WERI-Rb-1 (cell line): ENCODE results near the gene ZBTB3.

Experiments
- DNase-seq: peaks from one replicate; pipeline ENCODE4 v3.0.0-alpha.2; 2020
- H3K27ac ChIP-seq: fragments of 250-450 bp; sonication (Bioruptor Pico); 2 replicates; pipeline ENCODE4 v1.5.1; 2020; ENCODE audit warnings: mild to moderate bottlenecking, moderate library complexity
- H3K27me3 ChIP-seq: fragments of 250-450 bp; sonication (Bioruptor Pico); 2 replicates; pipeline ENCODE4 v1.5.1; 2021; ENCODE audit warnings: mild to moderate bottlenecking, low read depth, moderate library complexity; ENCODE audit not compliant: insufficient read depth, severe bottlenecking
- H3K36me3 ChIP-seq: fragments of 250-450 bp; sonication (Bioruptor Pico); 2 replicates; pipeline ENCODE4 v1.5.1; 2020; ENCODE audit warnings: mild to moderate bottlenecking, moderate library complexity
- H3K4me3 ChIP-seq: 2 replicates; pipeline ENCODE4 v1.5.1; 2011; ENCODE audit warnings: low read depth, mild to moderate bottlenecking, control low read depth, low read length
- H3K9me3 ChIP-seq: fragments of 250-450 bp; sonication (Bioruptor Pico); 2 replicates; pipeline ENCODE4 v1.5.1; 2021; ENCODE audit warnings: mild to moderate bottlenecking, moderate library complexity; ENCODE audit not compliant: severe bottlenecking
- CTCF ChIP-seq: IDR thresholded peaks from 2 replicates; pipeline ENCODE4 v1.5.1; 2011; ENCODE audit warnings: low read depth, mild to moderate bottlenecking, control low read depth, inconsistent platforms, low read length

ZBTB3 gene

GRCh38 chr11:62782753-62783152, 28.8 kb upstream of the ZBTB3 start:
- H3K4me3 ChIP-seq, result no peak overlapping the region
- DNase-seq, result no peak
- no peaks in the 10 kb centered on the region for H3K9me3 ChIP-seq
- H3K27ac ChIP-seq, result no peak overlapping the region
- no peak for TF ChIP-seq CTCF
- peaks cover 52% of the 10 kb centered on the region for H3K36me3 ChIP-seq
- no peaks in the 10 kb centered on the region for H3K27me3 ChIP-seq

- no peak overlapping the region for H3K27ac ChIP-seq
- H3K4me3 ChIP-seq, result no peak overlapping the region
- H3K27me3 ChIP-seq, result no peaks in the 10 kb centered on the region
- no peak for DNase-seq
- no peaks in the 10 kb centered on the region for H3K9me3 ChIP-seq
- H3K36me3 ChIP-seq, result peaks cover 57% of the 10 kb centered on the region
- TF ChIP-seq CTCF, result no peak
These were observed 24.5 kb upstream of the ZBTB3 start for GRCh38 chr11:62778441-62778840.

DNA sequence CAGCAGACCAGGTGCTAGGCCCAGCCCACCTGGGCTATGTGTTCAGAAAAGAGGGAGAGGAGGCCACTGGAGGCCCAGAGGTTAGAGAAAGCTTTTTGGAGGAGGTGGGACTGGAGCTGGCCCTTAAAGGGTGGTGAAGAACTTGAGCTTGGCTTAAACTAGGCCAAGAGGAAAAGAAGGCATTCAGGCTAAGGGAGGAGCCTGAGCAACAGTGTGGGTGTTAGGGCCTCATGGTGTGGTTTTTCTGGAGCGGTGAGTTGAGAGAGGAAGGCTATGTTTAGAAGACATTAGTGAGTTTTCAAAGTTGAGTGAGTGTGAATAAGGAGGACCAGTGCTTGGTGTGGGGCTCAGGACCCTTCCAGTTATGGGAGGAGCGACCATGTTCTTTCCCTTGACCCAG, 23.4 kb upstream of the ZBTB3 start:
- TF ChIP-seq CTCF, result no peak
- Histone ChIP-seq H3K27me3 (no peaks in the 10 kb centered on the region), H3K27ac (no peak overlapping the region), H3K9me3 (no peaks in the 10 kb centered on the region), H3K36me3 (peaks cover 54% of the 10 kb centered on the region), H3K4me3 (no peak overlapping the region)
- no peak for DNase-seq

- peaks cover 51% of the 10 kb centered on the region for H3K36me3 ChIP-seq
- no peak for DNase-seq
- H3K4me3 ChIP-seq, result no peak overlapping the region
- TF ChIP-seq CTCF, result no peak
- H3K9me3 ChIP-seq, result no peaks in the 10 kb centered on the region
- no peaks in the 10 kb centered on the region for H3K27me3 ChIP-seq
- no peak overlapping the region for H3K27ac ChIP-seq
These were observed 21.7 kb upstream of the ZBTB3 start for GRCh38 chr11:62775646-62776045.

DNA sequence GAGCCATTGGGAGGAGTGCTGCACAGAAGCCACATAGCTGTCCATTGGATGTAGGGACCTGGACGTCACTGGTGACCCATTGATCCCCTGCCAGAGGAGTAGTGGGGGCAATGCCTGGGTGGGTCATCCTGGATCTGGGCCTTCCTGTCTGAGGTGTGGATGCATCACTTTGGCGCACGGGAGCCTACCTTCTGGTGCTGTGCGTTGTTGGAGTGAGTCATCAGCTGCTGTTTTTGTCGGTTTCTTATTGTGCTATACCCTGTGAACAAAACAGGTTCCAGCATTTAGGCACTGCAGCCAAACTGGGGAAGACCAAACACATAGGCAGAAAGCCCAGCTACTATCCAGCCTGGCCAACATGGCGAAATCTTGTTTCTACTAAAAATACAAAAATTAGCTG, 20.4 kb upstream of the ZBTB3 start:
- no peak for DNase-seq
- H3K27me3 ChIP-seq, result no peaks in the 10 kb centered on the region
- H3K36me3 ChIP-seq, result peaks cover 45% of the 10 kb centered on the region
- no peak overlapping the region for H3K27ac ChIP-seq
- TF ChIP-seq CTCF, result no peak
- H3K4me3 ChIP-seq, result no peak overlapping the region
- no peaks in the 10 kb centered on the region for H3K9me3 ChIP-seq

DNA sequence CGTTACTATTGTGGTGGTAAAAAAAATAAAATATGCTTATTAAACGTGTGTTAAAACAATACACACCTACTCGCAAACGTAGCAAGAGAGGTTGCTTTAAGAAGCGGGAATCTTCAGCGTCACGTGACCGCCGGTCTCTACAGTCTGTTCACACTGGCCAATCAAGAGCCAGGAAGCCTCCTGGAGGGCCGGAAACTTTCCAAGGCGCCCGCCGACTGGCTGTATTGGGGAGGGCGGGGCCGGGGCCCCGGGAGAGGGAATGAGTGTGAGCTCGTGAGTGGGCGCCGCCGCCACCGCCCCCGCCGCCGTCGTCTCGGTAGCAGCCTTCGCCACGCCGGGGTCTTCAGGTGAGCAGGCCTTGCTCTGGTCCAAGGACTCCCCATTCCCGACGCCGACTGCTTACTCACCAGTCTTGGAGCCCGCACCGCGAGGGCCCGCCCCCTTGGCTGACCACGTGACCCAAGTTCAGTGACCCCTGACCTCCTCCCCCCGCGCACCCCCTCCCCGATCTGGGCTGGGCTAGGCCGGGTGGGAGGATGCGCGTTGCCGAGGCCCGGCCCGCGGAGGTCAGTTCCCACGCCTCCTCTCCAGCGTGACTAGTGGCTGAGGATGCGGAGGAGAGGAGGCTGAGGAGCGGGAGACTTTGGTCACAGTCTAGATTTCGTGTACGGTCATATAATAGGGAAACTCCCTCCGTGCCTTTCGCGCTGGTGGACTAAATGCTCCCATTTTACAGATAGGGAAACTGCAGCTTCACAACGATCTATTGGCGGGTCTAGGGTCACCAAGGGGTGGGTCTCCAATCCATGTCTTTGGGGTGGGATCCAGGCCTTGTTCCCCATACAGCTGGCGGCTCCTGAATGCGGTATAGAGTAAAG, 17.4 kb upstream of the ZBTB3 start, which contains the start of gene TAF6L:
TAF6L (plus strand) TSS at position 253 of the 878 bp plus-strand sequence. CDS start 4,388 bp downstream, outside the sequence.
- peaks cover 34% of the 10 kb centered on the region for H3K36me3 ChIP-seq
- DNase-seq, result peak; percentile 97
- TF ChIP-seq CTCF, result no peak
- H3K27ac ChIP-seq, result peak within 1 kb of the TSS; percentile 92
- no peaks in the 10 kb centered on the region for H3K9me3 ChIP-seq
- no peaks in the 10 kb centered on the region for H3K27me3 ChIP-seq
- peak within 1 kb of the TSS; percentile 70 for H3K4me3 ChIP-seq
